Cardiac muscle cell (in vitro differentiated cells and primary cell): Measurements from ENCODE around the gene GRM4. TPM values are rescaled to one million over a fixed set of nuclear protein-coding genes. Genes with fewer than 3 reads are reported as not detected.

ENCODE experiments used
- DNase-seq, 2 donors: peaks; one replicate each; pipeline versions ENCODE4 v3.0.0 to v3.0.0-alpha.2; 2010 to 2017; ENCODE audit warnings: low read depth in 1 of 2, low spot score in 1 of 2
- H3K27ac ChIP-seq: fragments of 200-600 bp; sonication (generic); 2 replicates; pipeline ENCODE4 v1.5.1; 2016
- H3K27me3 ChIP-seq: fragments of 200-600 bp; sonication (generic); 2 replicates; pipeline ENCODE4 v1.6.0; 2016; ENCODE audit warnings: control low read depth
- H3K36me3 ChIP-seq: fragments of 200-600 bp; sonication (generic); 2 replicates; pipeline ENCODE4 v1.5.1; 2016; ENCODE audit warnings: control low read depth
- H3K4me1 ChIP-seq: fragments of 200-600 bp; sonication (generic); 2 replicates; pipeline ENCODE4 v1.8.1; 2017; ENCODE audit warnings: low read depth, mild to moderate bottlenecking, mixed run types
- H3K4me3 ChIP-seq: fragments of 200-600 bp; sonication (generic); 2 replicates; pipeline ENCODE4 v1.5.1; 2016; ENCODE audit warnings: mild to moderate bottlenecking
- H3K9me3 ChIP-seq: fragments of 200-600 bp; sonication (generic); 2 replicates; pipeline ENCODE4 v1.5.1; 2017; ENCODE audit warnings: low read depth, mild to moderate bottlenecking, control low read depth
- CTCF ChIP-seq: IDR thresholded peaks from 2 replicates; pipeline ENCODE4 v1.5.1; 2012; ENCODE audit warnings: low read depth, mild to moderate bottlenecking, low read length
- polyA plus RNA-seq: library from polyadenylated mRNA; unstranded; fragments of >200 nt; fragmentation: Nextera tagmentation; extraction: Ambion mirVana; gene quantifications from 2 replicates; pipeline ENCODE4 v1.2.1, GENCODE V29; 2016
- total RNA-seq: library from RNA; depleted of rRNA; stranded (reverse); fragments of >200 nt; gene quantifications from 2 replicates; pipeline ENCODE4 v1.2.3, GENCODE V29; 2016

The GRM4 gene
- total and polyA plus RNA-seq, 2 experiments from 2014 or later, result 0.31 to 0.42 TPM

GRCh38 chr6:33981421-33981820, 164.5 kb downstream of the GRM4 start:
- DNase-seq, result no peak
- Histone ChIP-seq H3K36me3 (no peaks in the 10 kb centered on the region), H3K27ac (no peak overlapping the region), H3K4me1 (no peaks in the 10 kb centered on the region), H3K4me3 (no peak overlapping the region), H3K27me3 (peaks cover 8% of the 10 kb centered on the region), H3K9me3 (no peaks in the 10 kb centered on the region)
- no peak for TF ChIP-seq CTCF

GRCh38 chr6:33980176-33981175, 165.4 kb downstream of the GRM4 start:
- Histone ChIP-seq H3K27ac (no peak overlapping the region), H3K4me1 (no peaks in the 10 kb centered on the region), H3K36me3 (no peaks in the 10 kb centered on the region), H3K9me3 (no peaks in the 10 kb centered on the region), H3K4me3 (no peak overlapping the region), H3K27me3 (peaks cover 18% of the 10 kb centered on the region)
- DNase-seq, result no peak
- no peak for TF ChIP-seq CTCF

GRCh38 chr6:33979750-33980149, 166.1 kb downstream of the GRM4 start:
- H3K27ac ChIP-seq, result no peak overlapping the region
- peaks cover 25% of the 10 kb centered on the region for H3K27me3 ChIP-seq
- no peak for DNase-seq
- H3K4me3 ChIP-seq, result no peak overlapping the region
- H3K36me3 ChIP-seq, result no peaks in the 10 kb centered on the region
- TF ChIP-seq CTCF, result no peak
- no peaks in the 10 kb centered on the region for H3K4me1 ChIP-seq
- H3K9me3 ChIP-seq, result no peaks in the 10 kb centered on the region

- Histone ChIP-seq H3K27ac (no peak overlapping the region), H3K9me3 (no peaks in the 10 kb centered on the region), H3K27me3 (peaks cover 33% of the 10 kb centered on the region), H3K4me3 (no peak overlapping the region), H3K4me1 (no peaks in the 10 kb centered on the region), H3K36me3 (no peaks in the 10 kb centered on the region)
- DNase-seq, result no peak
- no peak for TF ChIP-seq CTCF
Observed at GRCh38 chr6:33978412-33979150, 167.3 kb downstream of the GRM4 start.

GRCh38 chr6:33977606-33978411, 168.1 kb downstream of the GRM4 start:
- H3K27ac ChIP-seq, result no peak overlapping the region
- H3K36me3 ChIP-seq, result no peaks in the 10 kb centered on the region
- peaks cover 33% of the 10 kb centered on the region for H3K27me3 ChIP-seq
- no peak for TF ChIP-seq CTCF
- no peaks in the 10 kb centered on the region for H3K4me1 ChIP-seq
- no peak overlapping the region for H3K4me3 ChIP-seq
- no peak for DNase-seq
- H3K9me3 ChIP-seq, result no peaks in the 10 kb centered on the region
